Adrenal gland (tissue), 5 donors: ENCODE results near the gene SYNE1.

ENCODE experiments used
- CTCF ChIP-seq, 6 experiments: fragments of 450-650 bp in 4 of 6; fragments of 200-600 bp in 2 of 6; sonication (generic) in 1 of 6; IDR thresholded peaks; 1 replicate in 5 of 6; 2 replicates in 1 of 6; pipeline versions ENCODE4 v1.5.1 to v1.8.0; 2016 to 2021; ENCODE audit warnings: antibody characterized with exemption in 6 of 6, mild to moderate bottlenecking in 2 of 6, moderate library complexity in 1 of 6
- POLR2A ChIP-seq, 2 donors: fragments of 450-650 bp; IDR thresholded peaks; one replicate each; pipeline ENCODE4 v1.6.1; 2017; ENCODE audit warnings: antibody characterized with exemption in 2 of 2, mild to moderate bottlenecking in 2 of 2, moderate library complexity in 1 of 2
- donor health status: DM: no; HTN: no; CAD: no.

DNA sequence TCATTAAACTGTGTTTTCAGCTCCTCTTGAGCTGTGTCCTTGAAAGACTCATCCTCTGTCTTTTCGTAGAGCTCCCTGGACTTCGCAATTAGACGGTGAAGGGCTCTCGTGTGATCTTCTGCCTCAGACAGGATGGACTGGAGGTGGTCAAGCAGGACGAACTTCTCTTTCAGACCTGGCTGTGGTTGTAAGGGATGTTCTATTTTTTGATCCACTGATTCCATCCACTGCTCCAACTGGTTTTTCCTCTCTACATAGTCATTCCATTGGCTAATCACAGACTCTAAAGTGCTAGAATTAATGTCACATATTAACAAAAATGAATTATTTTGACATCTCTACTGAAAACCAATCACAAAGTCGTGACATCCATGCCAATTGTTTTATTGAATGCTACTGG, 250.1 kb downstream of the SYNE1 start:
- TF ChIP-seq POLR2A (IDR thresholded peaks at IDR 0.05) (no peak), CTCF (IDR thresholded peaks at IDR 0.05) (no peak)
